Lower leg skin (tissue), 3 donors: ENCODE results near the gene POMT1.
"Not testable (repeated sequence)": the region's sequence is repeated elsewhere in the genome, so short reads cannot be mapped to it uniquely, and the experiment has no call there.

Experiments
- CTCF ChIP-seq, 3 donors: fragments of 450-650 bp; IDR thresholded peaks; one replicate each; pipeline ENCODE4 v1.5.1; 2016; ENCODE audit warnings: antibody characterized with exemption in 3 of 3, mild to moderate bottlenecking in 3 of 3, moderate library complexity in 2 of 3
- POLR2A ChIP-seq, 2 donors: fragments of 450-650 bp; IDR thresholded peaks; one replicate each; pipeline ENCODE4 v1.6.1; 2016 to 2017; ENCODE audit warnings: antibody characterized with exemption in 2 of 2, mild to moderate bottlenecking in 1 of 2, moderate library complexity in 1 of 2

DNA sequence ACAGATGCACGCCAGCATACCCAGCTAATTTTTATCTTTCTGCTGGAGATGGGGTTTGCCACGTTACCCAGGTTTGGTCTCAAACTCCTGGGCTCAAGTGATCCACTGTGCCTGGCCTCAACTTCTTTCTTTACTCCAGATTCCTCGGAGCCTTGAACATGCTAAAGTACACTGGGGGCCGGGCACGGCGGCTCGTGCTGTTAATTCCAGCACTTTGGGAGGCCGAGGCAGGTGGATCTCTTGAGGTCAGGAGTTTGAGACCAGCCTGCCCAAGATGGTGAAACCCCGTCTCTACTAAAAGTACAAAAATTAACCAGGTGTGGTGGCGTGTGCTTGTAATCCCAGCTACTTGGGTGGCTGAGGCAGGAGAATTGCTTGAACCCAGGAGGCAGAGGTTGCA is 47.1 kb upstream of the POMT1 start:
- TF ChIP-seq POLR2A, CTCF (IDR thresholded peaks at IDR 0.05): not testable (repeated sequence)
